ENCODE results near the gene ZNF100. TPM values are rescaled to one million over a fixed set of nuclear protein-coding genes. Genes with fewer than 3 reads are reported as not detected.
"Not testable (repeated sequence)": the region's sequence is repeated elsewhere in the genome, so short reads cannot be mapped to it uniquely, and the experiment has no call there.

ZNF100 gene
- total RNA-seq, 1 donor from 2014 or later, result 3.7 TPM

DNA sequence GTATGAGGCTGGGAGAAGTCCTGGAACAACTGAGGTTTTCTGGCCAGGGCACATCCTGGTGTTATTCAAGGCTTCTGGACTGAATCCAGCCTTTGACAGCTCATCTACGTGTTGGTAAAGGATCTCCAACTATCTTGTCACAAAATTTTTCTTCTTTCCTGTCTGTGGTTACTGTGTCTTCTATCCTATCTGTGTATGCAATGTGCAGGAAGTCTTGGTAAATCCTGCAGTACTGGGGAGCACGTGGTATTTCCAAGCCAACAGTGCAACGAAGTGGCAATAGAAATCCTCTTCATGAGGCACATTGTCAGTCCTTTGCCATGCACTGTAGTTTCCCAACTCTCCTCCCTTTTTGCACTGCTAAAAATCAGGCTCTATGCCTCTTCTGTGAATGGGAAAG lies 86.7 kb downstream of the ZNF100 start:
- no peak overlapping the region for H3K9ac ChIP-seq (ENCODE audit: low read depth in 1 of 3, low read length in 3 of 3)
- H3K4me3 ChIP-seq (ENCODE audit: low read length in 3 of 3), result no peak overlapping the region
- peaks cover 0 to 7% (median 0%) of the 10 kb centered on the region in 3 donors for H3K9me3 ChIP-seq (ENCODE audit: control insufficient read depth in 3 of 3, low read length in 3 of 3)
- no peaks in the 10 kb centered on the region for H3K36me3 ChIP-seq (ENCODE audit: control insufficient read depth in 3 of 3, insufficient read depth in 3 of 3, low read length in 3 of 3)
- no peaks in the 10 kb centered on the region for H3K4me1 ChIP-seq (ENCODE audit: control insufficient read depth in 3 of 3, insufficient read depth in 3 of 3, low read length in 3 of 3)
- no peak overlapping the region for H3K27ac ChIP-seq (ENCODE audit: low read depth, low read length)
- peaks cover 0 to 6% (median 3%) of the 10 kb centered on the region in 3 donors for H3K27me3 ChIP-seq (ENCODE audit: control insufficient read depth in 3 of 3, insufficient read depth in 3 of 3, low read length in 3 of 3)

DNA sequence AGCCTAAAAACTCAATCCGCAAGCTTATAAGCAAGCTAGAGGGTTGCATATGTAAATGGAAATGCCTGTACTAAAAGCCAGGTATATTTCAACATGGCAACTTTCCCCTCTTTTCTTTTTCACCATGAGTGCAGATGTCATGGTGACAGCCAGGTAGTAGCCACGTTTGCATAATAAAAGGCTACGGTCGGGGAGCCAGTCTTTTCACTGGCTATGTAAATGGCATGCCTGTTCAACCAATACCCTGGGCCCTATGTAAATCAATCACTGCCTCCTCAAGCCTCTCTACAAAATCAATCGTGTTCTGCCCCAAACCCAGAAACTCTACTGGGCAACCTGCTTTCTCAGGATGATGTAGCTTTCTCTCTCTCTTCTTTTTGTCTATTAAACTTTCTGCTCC lies 87.4 kb downstream of the ZNF100 start:
- Histone ChIP-seq H3K9me3 (ENCODE audit: control insufficient read depth in 3 of 3, low read length in 3 of 3) (peaks cover 0 to 7% (median 0%) of the 10 kb centered on the region in 3 donors), H3K9ac (ENCODE audit: low read depth in 1 of 3, low read length in 3 of 3) (no peak overlapping the region), H3K27me3 (ENCODE audit: control insufficient read depth in 3 of 3, insufficient read depth in 3 of 3, low read length in 3 of 3) (peaks cover 0 to 6% (median 3%) of the 10 kb centered on the region in 3 donors), H3K36me3 (ENCODE audit: control insufficient read depth in 3 of 3, insufficient read depth in 3 of 3, low read length in 3 of 3) (no peaks in the 10 kb centered on the region), H3K4me3 (ENCODE audit: low read length in 3 of 3) (no peak overlapping the region), H3K27ac (ENCODE audit: low read depth, low read length) (no peak overlapping the region), H3K4me1 (ENCODE audit: control insufficient read depth in 3 of 3, insufficient read depth in 3 of 3, low read length in 3 of 3) (no peaks in the 10 kb centered on the region)

- Histone ChIP-seq H3K27ac (ENCODE audit: low read depth, low read length) (no peak overlapping the region), H3K36me3 (ENCODE audit: control insufficient read depth in 3 of 3, insufficient read depth in 3 of 3, low read length in 3 of 3) (no peaks in the 10 kb centered on the region), H3K4me1 (ENCODE audit: control insufficient read depth in 3 of 3, insufficient read depth in 3 of 3, low read length in 3 of 3) (no peaks in the 10 kb centered on the region), H3K9me3 (ENCODE audit: control insufficient read depth in 3 of 3, low read length in 3 of 3) (peaks cover 0 to 7% (median 0%) of the 10 kb centered on the region in 3 donors), H3K4me3 (ENCODE audit: low read length in 3 of 3) (no peak overlapping the region), H3K27me3 (ENCODE audit: control insufficient read depth in 3 of 3, insufficient read depth in 3 of 3, low read length in 3 of 3) (peaks cover 0 to 6% (median 3%) of the 10 kb centered on the region in 3 donors), H3K9ac (ENCODE audit: low read depth in 1 of 3, low read length in 3 of 3) (no peak overlapping the region)
These were observed 89.5 kb downstream of the ZNF100 start for GRCh38 chr19:21677696-21678418.

GRCh38 chr19:21674454-21674853 lies 92.9 kb downstream of the ZNF100 start:
- peaks cover 0 to 3% (median 0%) of the 10 kb centered on the region in 3 donors for H3K9me3 ChIP-seq (ENCODE audit: control insufficient read depth in 3 of 3, low read length in 3 of 3)
- H3K27ac ChIP-seq (ENCODE audit: low read depth, low read length), result no peak overlapping the region
- H3K4me1 ChIP-seq (ENCODE audit: control insufficient read depth in 3 of 3, insufficient read depth in 3 of 3, low read length in 3 of 3), result no peaks in the 10 kb centered on the region
- H3K4me3 ChIP-seq (ENCODE audit: low read length in 3 of 3), result no peak overlapping the region
- H3K9ac ChIP-seq (ENCODE audit: low read depth in 1 of 3, low read length in 3 of 3), result no peak overlapping the region
- peaks cover 0 to 6% (median 3%) of the 10 kb centered on the region in 3 donors for H3K27me3 ChIP-seq (ENCODE audit: control insufficient read depth in 3 of 3, insufficient read depth in 3 of 3, low read length in 3 of 3)
- no peaks in the 10 kb centered on the region for H3K36me3 ChIP-seq (ENCODE audit: control insufficient read depth in 3 of 3, insufficient read depth in 3 of 3, low read length in 3 of 3)

- H3K4me3 ChIP-seq (ENCODE audit: low read length in 3 of 3); H3K27ac ChIP-seq (ENCODE audit: low read depth, low read length); H3K4me1 ChIP-seq (ENCODE audit: control insufficient read depth in 3 of 3, insufficient read depth in 3 of 3, low read length in 3 of 3): not testable (repeated sequence)
These were observed 93.9 kb downstream of the ZNF100 start for GRCh38 chr19:21673479-21673878.

More at GRCh38 chr19:21673479-21673878, 93.9 kb downstream of the ZNF100 start:
- H3K36me3 ChIP-seq (ENCODE audit: control insufficient read depth in 3 of 3, insufficient read depth in 3 of 3, low read length in 3 of 3); H3K9ac ChIP-seq (ENCODE audit: low read depth in 1 of 3, low read length in 3 of 3); H3K27me3 ChIP-seq (ENCODE audit: control insufficient read depth in 3 of 3, insufficient read depth in 3 of 3, low read length in 3 of 3); H3K9me3 ChIP-seq (ENCODE audit: control insufficient read depth in 3 of 3, low read length in 3 of 3): not testable (repeated sequence)

Small RNA genes within 50 kb of the gene (small RNA-seq; reads per million reads assigned to genes)
- gene VN1R84P, result not detected

Other genes with a start within 250 kb of the ZNF100 start
- gene ZNF43, start 68.6 kb upstream of the ZNF100 start, total RNA-seq, result 10.4 TPM
- 1.0 TPM for gene ZNF208, start 243.4 kb upstream of the ZNF100 start, total RNA-seq

Data from skeletal muscle tissue (tissue), 5 donors.